IPS-18a (cell line): ENCODE measurements around the gene MXD1.

Source experiments
- H3K27ac ChIP-seq: one replicate; pipeline ENCODE4 v1.5.1; 2013; ENCODE audit warnings: low read length
- H3K27me3 ChIP-seq: one replicate; pipeline ENCODE4 v1.6.1; 2013; ENCODE audit warnings: mild to moderate bottlenecking, low read length; ENCODE audit not compliant: control insufficient read depth, insufficient read depth
- H3K36me3 ChIP-seq: one replicate; pipeline ENCODE4 v1.6.1; 2013; ENCODE audit warnings: low read depth, low read length; ENCODE audit not compliant: control insufficient read depth
- H3K4me1 ChIP-seq: one replicate; pipeline ENCODE4 v1.6.1; 2013; ENCODE audit warnings: low read depth, low read length; ENCODE audit not compliant: control insufficient read depth
- H3K4me3 ChIP-seq: one replicate; pipeline ENCODE4 v1.5.1; 2013; ENCODE audit warnings: low read length
- H3K9ac ChIP-seq: one replicate; pipeline ENCODE4 v1.6.1; 2013; ENCODE audit warnings: mild to moderate bottlenecking, low read length, moderate library complexity
- H3K9me3 ChIP-seq: one replicate; pipeline ENCODE4 v1.6.1; 2013; ENCODE audit warnings: low read depth, low read length; ENCODE audit not compliant: control insufficient read depth

MXD1 gene

DNA sequence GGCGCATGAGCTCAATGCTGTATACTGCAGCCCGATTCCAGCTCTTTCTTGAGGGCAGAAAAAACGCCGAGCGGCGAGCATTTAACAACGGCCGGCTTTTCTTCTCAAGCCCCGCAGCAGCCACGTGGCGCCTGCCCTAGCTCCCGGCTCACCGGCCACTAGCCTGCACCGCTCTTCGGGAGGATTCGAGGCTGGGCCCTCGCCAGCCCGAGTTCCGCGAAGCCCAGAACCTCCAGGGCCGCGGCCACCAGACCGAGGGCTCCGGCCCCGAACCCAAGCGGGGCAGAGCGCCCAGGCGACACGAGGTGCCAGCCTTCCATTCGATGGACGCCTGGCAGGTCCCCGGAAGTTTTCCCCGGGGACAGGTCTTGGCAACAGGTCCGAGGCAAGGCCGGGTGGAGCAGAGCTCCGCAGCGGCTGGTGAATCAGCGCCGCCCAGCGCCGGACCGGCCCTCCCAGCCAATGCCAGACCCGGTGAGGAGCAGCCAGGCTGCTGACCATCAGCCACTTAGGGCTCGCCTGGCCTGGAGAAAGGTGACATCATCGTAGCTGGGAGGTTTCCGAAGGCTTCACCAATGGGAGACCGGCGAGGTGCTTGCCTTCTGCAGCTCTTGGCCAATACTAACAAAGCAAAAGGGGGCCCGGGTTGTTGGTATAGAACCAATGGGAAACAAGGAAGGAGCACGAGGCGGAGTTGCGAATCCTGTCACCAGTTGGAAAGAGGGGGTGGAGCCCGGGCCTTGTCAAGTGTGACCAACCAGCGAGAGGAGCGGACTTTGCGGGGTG is 552 bp upstream of the MXD1 start:
- Histone ChIP-seq H3K9me3 (no peaks in the 10 kb centered on the region), H3K4me1 (no peaks in the 10 kb centered on the region), H3K36me3 (peaks cover under 1% of the 10 kb centered on the region), H3K4me3 (peak overlapping the region; percentile 72), H3K27me3 (peaks cover 8% of the 10 kb centered on the region), H3K27ac (peak overlapping the region; percentile 90), H3K9ac (peak overlapping the region; percentile 97)

DNA sequence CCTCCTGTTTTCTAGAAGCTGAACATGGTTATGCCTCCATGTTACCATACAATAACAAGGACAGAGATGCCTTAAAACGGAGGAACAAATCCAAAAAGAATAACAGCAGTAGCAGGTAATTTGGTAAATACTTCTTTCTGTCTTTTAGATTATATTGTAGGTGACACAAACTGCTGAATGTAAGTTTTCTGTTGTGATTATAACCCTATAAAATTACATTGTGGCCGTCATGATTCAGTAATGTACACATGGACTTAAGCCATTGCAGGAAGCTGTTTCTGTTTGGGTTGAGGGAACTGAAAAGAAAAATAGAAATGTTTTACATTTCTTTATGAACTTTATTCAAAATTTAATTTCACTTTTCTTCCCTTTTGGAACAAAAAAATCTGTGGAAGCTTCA is 1.2 kb downstream of the MXD1 start:
- Histone ChIP-seq H3K9ac (no peak overlapping the region), H3K27me3 (peaks cover 8% of the 10 kb centered on the region), H3K4me1 (no peaks in the 10 kb centered on the region), H3K4me3 (peak overlapping the region; percentile 68), H3K27ac (no peak overlapping the region), H3K9me3 (no peaks in the 10 kb centered on the region), H3K36me3 (no peaks in the 10 kb centered on the region)

DNA sequence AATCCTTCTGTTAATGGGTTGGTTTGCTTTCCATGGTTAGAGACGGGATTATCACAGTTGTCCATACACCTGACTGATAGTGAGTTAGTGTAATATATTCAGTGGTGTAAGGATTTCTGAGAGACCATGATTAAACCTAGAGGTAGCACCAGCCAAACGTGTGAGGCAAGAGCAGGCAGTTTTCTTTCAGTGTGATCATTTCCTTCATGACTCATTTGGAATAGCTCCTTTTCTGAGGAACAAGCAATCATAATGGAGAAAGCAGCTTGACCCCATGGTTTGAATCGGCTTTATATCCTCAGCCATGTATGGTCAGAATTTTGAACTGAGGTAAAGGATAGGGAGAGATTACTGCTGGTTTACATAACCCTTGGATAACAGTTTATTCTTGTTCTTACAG is 2.9 kb downstream of the MXD1 start:
- H3K27me3 ChIP-seq: peaks cover 8% of the 10 kb centered on the region
- H3K4me1 ChIP-seq: no peaks in the 10 kb centered on the region
- H3K36me3 ChIP-seq: no peaks in the 10 kb centered on the region
- H3K4me3 ChIP-seq: no peak overlapping the region
- H3K9ac ChIP-seq: no peak overlapping the region
- H3K9me3 ChIP-seq: no peaks in the 10 kb centered on the region
- no peak overlapping the region for H3K27ac ChIP-seq

GRCh38 chr2:69918401-69918800 is 3.5 kb downstream of the MXD1 start:
- Histone ChIP-seq H3K4me1 (no peaks in the 10 kb centered on the region), H3K9me3 (no peaks in the 10 kb centered on the region), H3K9ac (no peak overlapping the region), H3K4me3 (no peak overlapping the region), H3K36me3 (no peaks in the 10 kb centered on the region), H3K27me3 (peaks cover 8% of the 10 kb centered on the region), H3K27ac (no peak overlapping the region)

DNA sequence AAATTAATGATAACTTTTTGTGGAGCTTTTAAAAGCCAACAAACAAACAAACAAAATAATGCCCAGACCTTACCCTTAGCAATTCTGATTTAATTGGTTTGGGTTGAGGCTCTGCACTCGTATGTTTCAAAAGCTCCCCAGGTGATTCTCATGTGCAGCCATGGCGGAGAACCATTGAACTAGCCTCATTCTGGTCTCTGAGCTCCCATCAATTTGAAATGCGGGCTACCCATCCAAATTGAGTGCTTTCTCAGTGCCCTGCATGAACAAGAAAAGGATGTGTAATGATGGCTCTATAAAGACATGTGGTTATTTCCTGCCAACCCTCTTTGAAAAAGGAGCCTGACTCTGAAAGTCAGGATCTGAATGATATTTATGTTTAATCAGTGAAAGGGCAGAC is 8.2 kb downstream of the MXD1 start:
- no peaks in the 10 kb centered on the region for H3K27me3 ChIP-seq
- H3K9ac ChIP-seq: no peak overlapping the region
- H3K27ac ChIP-seq: no peak overlapping the region
- H3K9me3 ChIP-seq: no peaks in the 10 kb centered on the region
- H3K4me3 ChIP-seq: no peak overlapping the region
- H3K4me1 ChIP-seq: no peaks in the 10 kb centered on the region
- no peaks in the 10 kb centered on the region for H3K36me3 ChIP-seq

DNA sequence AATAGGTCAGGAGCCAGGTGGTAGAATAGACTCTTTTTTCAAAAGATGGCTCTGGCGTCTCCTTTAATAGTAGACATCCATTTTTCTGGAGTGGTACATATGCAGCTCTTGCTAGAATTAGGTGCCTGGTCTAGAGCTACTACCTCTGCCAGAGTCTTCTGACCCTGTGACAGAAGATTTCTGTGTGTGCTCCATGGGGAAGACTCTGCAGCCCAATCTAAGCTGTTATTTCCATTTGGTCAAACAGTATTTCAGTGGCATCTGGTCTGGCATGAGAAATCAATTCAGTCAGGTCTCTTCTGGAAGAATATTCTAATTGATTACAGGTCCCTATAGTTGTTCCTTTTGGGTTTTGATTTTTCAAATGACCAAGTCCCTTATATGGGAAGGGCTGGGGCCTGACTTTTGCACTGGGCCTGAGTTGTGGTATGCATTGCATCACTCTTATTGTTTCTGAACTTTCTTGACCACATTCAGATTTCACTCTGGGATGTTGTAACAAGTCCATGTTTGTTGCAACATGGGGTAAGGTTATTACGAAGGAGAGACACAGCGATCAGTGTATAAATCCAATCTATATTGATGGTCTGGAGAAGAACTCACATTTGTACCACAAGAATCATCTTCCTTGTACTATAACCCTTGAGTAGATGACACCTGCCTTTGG is 12.1 kb downstream of the MXD1 start:
- Histone ChIP-seq H3K27me3 (no peaks in the 10 kb centered on the region), H3K27ac (no peak overlapping the region), H3K9me3 (no peaks in the 10 kb centered on the region), H3K36me3 (no peaks in the 10 kb centered on the region), H3K4me3 (no peak overlapping the region), H3K4me1 (no peaks in the 10 kb centered on the region), H3K9ac (no peak overlapping the region)

- H3K9ac ChIP-seq: no peak overlapping the region
- H3K4me3 ChIP-seq: no peak overlapping the region
- no peaks in the 10 kb centered on the region for H3K36me3 ChIP-seq
- no peaks in the 10 kb centered on the region for H3K4me1 ChIP-seq
- no peak overlapping the region for H3K27ac ChIP-seq
- H3K27me3 ChIP-seq: no peaks in the 10 kb centered on the region
- no peaks in the 10 kb centered on the region for H3K9me3 ChIP-seq
Observed at GRCh38 chr2:69931832-69932595, 17.1 kb downstream of the MXD1 start.

- H3K27me3 ChIP-seq: no peaks in the 10 kb centered on the region
- H3K27ac ChIP-seq: no peak overlapping the region
- no peaks in the 10 kb centered on the region for H3K4me1 ChIP-seq
- no peak overlapping the region for H3K9ac ChIP-seq
- no peak overlapping the region for H3K4me3 ChIP-seq
- no peaks in the 10 kb centered on the region for H3K36me3 ChIP-seq
- no peaks in the 10 kb centered on the region for H3K9me3 ChIP-seq
Observed at GRCh38 chr2:69932596-69932922, 17.6 kb downstream of the MXD1 start.

- H3K9me3 ChIP-seq: no peaks in the 10 kb centered on the region
- H3K27ac ChIP-seq: no peak overlapping the region
- no peaks in the 10 kb centered on the region for H3K4me1 ChIP-seq
- no peaks in the 10 kb centered on the region for H3K27me3 ChIP-seq
- peaks cover 3% of the 10 kb centered on the region for H3K36me3 ChIP-seq
- no peak overlapping the region for H3K9ac ChIP-seq
- no peak overlapping the region for H3K4me3 ChIP-seq
Observed at GRCh38 chr2:69933254-69933828, 18.4 kb downstream of the MXD1 start.

DNA sequence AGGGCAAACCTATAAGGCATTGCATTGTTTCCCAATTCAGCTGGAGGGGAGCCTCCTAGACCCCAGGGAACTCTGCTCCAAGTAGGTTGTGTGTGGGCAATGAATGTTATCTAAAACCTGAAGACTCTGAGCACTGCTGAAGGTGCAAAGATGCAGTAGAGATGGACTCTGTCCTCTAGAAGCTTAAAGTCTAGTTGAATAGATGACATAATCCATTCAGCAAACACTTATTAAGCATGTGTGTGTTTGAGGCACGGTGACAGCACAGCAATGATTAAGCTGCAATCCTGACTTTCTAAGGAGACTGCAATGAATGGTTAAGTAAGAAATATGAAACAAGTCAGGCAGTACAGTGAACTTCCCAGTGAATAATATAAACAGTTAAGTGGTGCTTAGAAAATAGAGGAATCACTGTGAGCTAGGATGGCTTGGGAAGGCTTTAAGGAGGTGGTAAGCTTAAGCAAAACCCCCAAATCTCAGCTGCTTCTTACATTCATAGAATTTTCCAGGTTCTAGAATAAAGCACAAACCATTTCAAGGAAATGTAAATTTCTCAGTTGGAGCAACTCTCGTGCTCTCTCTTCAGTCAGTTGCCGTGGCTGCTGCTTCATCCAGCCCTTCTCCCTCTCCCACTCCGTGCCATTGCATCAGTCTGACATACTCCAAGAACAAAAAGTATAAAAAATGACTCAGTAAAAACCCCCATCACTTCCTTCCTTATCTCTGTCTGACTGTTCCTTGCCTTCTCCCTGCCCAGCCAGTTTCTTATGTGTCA is 19.1 kb downstream of the MXD1 start:
- Histone ChIP-seq H3K36me3 (peaks cover 5% of the 10 kb centered on the region), H3K27ac (no peak overlapping the region), H3K9me3 (no peaks in the 10 kb centered on the region), H3K4me3 (no peak overlapping the region), H3K9ac (no peak overlapping the region), H3K27me3 (no peaks in the 10 kb centered on the region), H3K4me1 (no peaks in the 10 kb centered on the region)

DNA sequence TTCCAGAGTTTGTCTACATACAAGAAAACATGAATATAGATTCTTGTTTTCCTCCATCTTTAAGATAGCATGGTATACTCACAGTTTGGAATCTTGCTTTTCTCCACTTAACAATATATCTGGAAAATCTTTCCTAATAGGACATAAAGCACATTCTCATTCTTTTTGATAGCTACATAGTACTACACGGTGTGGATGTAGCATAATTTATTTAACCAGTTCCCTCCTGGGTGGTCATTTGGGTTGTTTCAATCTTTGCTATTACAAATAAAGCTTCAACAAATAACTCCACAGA is 19.7 kb downstream of the MXD1 start:
- H3K36me3 ChIP-seq: peaks cover 5% of the 10 kb centered on the region
- H3K4me1 ChIP-seq: no peaks in the 10 kb centered on the region
- H3K27ac ChIP-seq: no peak overlapping the region
- H3K9me3 ChIP-seq: no peaks in the 10 kb centered on the region
- H3K27me3 ChIP-seq: no peaks in the 10 kb centered on the region
- H3K4me3 ChIP-seq: no peak overlapping the region
- H3K9ac ChIP-seq: no peak overlapping the region
